Stimulated activated CD8-positive, alpha-beta memory T cell treated with anti-CD3 and anti-CD28 coated beads, Interleukin-12 subunit alpha, Interleukin-12 subunit beta, amount 100 ng/mL, for 24 hours (primary cell): ENCODE measurements around the gene CTNNA1.
"Not testable (repeated sequence)": the region's sequence is repeated elsewhere in the genome, so short reads cannot be mapped to it uniquely, and the experiment has no call there.

Experiments
- DNase-seq: peaks from one replicate; pipeline ENCODE4 v3.0.0-alpha.2; 2020; ENCODE audit errors: extremely low read depth

CTNNA1 gene, protein sequence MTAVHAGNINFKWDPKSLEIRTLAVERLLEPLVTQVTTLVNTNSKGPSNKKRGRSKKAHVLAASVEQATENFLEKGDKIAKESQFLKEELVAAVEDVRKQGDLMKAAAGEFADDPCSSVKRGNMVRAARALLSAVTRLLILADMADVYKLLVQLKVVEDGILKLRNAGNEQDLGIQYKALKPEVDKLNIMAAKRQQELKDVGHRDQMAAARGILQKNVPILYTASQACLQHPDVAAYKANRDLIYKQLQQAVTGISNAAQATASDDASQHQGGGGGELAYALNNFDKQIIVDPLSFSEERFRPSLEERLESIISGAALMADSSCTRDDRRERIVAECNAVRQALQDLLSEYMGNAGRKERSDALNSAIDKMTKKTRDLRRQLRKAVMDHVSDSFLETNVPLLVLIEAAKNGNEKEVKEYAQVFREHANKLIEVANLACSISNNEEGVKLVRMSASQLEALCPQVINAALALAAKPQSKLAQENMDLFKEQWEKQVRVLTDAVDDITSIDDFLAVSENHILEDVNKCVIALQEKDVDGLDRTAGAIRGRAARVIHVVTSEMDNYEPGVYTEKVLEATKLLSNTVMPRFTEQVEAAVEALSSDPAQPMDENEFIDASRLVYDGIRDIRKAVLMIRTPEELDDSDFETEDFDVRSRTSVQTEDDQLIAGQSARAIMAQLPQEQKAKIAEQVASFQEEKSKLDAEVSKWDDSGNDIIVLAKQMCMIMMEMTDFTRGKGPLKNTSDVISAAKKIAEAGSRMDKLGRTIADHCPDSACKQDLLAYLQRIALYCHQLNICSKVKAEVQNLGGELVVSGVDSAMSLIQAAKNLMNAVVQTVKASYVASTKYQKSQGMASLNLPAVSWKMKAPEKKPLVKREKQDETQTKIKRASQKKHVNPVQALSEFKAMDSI

DNA sequence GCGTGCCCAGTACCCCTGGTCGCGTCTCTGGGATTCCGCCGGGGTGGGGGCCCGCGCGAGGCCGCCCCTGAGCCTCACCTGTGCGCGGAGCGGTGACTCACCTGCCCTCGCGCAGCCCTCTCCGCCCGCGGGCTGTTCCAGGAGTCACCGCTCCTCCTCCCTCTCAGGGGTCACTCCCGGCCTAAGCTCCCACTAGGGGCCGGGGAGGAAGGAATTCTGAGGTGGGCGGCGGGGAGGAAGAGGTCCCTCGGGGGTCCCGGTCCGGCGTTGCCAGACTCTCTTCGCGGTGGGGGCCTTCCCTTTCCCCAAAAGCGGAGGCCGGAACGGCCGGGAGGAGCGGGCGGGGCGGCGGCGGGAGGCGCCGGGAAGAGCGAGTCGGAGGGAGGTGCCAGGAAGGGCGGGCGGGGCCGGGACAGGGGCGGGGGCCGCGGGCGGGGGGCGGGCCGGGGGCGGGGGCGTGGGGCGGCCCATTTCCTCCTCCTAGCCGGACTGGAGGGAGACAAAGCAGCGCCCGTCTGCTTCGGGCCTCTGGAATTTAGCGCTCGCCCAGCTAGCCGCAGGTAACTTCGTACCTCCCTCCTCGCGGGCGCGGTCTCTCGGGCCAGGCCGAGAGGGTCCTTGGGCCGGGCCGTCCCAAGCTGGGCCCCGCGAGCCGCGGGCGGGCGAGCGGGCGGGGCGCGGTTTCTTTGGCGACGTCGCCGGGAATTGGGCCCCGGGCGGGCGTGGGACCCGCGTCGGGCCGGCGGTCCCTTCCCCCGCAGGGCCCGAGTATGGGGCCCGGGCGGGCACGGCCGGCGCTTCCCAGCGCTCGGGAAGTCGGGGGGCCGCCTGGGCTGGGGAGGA, at the start of gene CTNNA1:
CTNNA1 (plus strand) TSS at position 475 of the 843 bp plus-strand sequence. CDS start 28,500 bp downstream, outside the sequence.
- DNase-seq: no peak

DNA sequence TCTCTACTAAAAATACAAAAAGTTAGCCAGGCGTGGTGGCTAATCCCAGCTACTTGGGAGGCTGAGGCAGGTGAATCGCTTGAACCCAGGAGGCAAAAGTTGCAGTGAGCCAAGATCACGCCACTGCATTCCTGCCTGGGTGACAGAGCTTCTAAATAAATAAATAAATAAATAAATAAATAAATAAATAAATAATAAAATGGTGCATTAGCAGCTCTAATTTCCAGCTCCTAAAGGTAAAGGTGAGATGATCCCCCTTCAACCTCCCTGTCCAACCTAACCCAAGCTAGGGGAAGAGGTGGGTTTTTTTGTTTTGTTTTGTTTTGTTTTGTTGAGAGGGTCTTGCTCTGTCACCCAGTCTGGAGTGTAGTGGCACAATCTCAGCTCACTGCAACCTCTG, 49.4 kb upstream of the CTNNA1 start:
- DNase-seq: not testable (repeated sequence)

DNA sequence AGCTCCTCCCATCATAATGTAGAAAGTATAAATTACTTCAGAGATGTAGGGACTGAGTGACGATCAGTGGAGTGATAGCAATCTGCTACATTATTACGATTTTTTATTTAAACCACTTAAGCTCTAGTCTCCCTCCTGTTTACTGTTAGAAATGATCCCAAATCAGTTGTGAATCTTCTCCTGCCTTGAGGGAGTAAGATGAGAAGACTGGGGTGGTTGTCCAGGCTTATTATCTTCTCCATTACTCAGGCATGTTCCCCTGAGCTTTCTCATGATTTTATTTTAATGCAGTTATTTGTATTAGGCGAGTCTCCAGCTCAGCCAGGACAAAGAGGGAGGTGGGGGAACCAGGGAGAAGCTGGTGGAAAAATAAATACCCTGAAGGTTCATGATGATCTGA, 48.2 kb upstream of the CTNNA1 start:
- DNase-seq: no peak

DNA sequence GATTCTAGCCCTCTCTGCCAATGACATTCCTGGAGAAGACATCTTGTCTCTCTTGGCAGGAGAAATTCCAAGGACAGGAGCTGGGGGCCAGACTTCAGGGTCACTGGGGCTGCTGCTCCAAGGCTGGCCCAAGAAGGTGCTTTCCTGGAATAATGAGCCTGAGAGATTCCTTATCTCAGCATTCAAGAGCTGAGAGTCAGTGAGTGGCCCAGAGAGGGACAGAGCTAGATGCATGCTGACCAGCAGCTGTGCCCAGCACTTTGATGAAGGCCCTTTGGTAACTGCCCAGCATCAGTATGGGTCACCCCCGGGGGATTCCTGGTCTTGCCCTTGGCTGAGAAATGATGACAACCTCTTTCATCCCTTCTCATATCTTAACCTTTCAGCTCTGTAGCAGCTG, 47.7 kb upstream of the CTNNA1 start:
- DNase-seq: no peak

DNA sequence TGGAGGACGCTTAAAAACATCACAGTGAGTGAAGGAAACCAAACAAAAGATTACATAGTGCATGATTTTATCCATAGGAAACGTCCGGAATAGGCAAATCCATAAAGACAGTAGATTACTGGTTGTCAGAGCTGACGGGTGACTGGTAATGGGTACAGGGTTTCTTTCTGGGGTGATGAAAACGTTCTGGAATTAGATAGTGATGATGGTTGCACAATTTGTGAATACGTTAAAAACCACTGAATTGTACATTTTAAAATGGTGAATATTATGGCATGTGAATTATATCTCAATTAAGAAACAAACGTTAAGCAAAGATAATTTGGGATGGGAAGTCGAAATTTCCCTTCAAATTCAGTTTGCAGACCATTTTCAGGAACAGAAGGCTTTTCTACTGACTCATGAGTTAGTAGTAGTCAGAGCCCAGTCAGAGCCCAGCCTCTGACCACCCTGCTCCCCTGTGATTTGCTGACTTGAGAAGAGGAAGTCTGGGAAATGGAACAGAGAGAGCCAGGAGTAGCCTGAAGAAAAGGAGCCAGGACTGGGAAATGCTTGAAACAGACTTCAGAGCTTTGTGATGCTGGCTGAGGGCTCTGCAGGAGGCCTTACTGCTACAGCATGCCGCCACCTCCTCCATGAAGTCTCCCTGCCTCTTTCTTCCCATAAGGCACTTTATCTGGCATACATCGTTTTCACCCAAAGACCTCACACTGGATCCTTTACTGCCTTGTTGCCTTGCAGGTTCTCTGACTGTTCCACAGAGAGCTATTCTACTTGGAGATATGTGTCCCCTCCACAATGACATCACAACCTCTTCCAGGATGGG, 46.4 kb upstream of the CTNNA1 start:
- no peak for DNase-seq

DNA sequence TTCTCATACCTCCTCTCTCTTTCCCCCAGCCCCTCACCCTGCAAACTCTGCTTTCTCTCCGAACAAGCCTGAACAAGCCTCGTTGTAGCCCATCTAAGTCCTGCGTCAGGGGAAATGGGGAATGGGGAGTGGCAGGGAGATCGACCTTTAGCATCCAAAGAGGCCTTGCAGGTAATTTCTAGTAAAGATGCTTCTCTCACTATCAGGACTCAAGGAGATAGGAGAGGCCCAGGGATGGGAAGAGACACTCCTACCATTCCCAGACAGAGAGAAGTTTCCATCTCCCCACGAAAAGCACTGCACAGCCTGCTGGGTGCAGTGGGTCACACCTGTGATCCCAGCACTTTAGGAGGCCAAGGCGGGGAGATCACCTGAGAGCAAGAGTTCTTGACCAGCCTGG, 44.4 kb upstream of the CTNNA1 start:
- DNase-seq: no peak

DNA sequence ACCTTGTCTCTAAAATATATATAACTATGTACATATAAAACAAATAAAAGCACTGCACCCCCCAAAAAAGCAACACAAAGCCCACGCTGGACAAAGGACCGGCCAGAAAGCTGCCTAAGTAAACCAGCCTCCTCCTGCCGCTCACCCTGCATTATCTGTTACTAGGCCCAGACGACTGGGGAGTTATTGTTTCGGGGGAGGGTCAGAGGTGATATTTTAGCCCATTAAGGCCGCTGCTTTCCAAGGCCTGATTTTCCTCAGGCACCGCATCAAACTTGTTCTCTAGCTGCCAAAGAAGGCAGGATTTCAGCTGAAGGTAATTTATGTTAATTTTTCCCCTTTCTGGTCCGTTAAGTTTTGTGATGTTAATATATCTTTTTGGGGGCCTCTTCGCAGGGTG, 44.0 kb upstream of the CTNNA1 start:
- no peak for DNase-seq

DNA sequence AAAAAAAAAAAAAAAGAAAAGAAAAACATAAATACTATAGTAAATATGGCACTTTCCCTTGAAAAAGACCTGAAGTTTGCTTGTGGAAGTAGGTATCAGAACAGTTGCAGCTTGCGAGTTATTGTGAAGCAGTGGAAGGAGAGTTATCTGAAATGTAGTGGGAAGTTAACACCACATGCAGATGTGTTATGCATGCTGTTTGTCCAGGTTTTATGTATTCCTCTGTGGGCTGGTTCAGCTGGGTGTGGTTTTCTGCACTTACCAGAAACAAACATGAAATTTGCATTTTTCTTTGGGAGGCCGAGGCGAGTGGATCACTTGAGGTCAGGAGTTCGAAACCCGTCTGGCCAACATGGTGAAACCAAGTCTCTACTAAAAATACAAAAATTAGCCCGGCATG, 42.1 kb upstream of the CTNNA1 start:
- DNase-seq: no peak

DNA sequence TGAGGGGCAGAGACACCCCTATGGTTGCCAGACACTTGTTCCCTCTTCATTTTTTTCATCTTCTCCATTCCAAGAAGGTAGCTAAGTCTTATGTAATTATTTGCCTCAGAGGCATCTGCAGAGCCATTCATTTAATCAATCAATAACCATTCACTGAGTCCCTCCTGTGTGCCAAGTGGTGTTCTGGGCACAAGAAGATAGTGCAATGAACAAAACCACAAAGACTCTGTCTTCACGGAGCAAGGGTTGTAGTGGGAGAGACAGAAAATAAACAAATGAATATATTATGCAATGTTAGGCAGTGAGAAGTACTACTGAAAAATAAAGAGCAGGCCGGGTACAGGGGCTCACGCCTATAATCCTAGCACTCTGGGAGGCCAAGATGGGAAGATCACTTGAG, 41.4 kb upstream of the CTNNA1 start:
- no peak for DNase-seq

DNA sequence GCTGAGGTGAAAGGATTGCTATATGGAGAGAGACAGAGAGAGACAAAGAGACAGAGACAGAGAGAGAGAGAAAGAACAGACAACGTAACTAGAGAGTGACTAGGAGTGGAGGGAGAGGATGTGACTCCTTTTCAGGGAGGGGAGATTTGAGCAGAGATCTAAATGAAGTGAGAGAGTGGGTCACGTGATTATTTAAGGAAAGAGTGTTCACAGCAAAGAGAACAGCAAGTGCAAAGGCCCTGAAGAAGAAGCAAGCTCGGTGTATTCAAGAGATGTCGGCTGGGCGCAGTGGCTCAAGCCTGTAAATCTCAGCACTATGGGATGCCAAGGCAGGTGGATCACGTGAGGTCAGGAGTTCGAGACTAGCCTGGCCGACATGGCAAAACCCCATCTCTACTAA, 40.9 kb upstream of the CTNNA1 start:
- no peak for DNase-seq

DNA sequence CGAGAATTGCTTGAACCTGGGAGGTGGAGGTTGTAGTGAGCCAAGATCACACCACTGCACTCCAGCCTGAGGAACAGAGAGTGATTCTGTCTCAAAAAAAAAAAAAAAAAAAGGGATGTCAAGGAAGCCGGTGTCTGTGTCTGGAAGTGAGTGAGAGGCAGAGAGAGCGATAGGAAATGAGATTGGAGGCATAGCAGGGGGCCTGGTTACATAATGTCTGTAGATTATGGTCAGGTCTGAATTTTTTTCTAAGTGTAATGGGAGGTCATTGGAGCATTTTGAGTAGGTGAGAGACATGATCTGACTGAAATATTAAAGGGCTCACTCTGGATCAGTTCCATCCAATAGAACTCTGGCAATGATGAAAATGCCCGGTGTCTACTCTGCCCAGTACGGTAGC, 40.4 kb upstream of the CTNNA1 start:
- DNase-seq: no peak

DNA sequence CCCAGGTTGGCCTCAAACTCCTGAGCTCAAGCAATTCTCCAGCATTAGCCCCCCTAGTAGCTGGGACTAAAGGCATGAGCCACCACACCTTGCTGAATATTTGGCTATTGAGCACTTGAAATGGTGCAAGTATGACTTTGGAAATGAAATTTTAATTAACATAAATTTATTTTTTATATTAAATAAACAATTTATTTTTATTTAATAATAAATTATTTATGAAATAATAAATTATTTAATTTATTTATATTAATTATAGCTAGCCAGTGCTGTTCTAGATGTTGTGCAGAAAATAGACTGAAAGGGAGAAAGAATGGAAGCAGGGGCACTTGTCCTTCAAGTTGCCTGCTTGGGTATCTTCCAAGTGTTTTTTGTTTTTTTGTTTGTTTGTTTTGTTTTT, 40.0 kb upstream of the CTNNA1 start:
- no peak for DNase-seq

DNA sequence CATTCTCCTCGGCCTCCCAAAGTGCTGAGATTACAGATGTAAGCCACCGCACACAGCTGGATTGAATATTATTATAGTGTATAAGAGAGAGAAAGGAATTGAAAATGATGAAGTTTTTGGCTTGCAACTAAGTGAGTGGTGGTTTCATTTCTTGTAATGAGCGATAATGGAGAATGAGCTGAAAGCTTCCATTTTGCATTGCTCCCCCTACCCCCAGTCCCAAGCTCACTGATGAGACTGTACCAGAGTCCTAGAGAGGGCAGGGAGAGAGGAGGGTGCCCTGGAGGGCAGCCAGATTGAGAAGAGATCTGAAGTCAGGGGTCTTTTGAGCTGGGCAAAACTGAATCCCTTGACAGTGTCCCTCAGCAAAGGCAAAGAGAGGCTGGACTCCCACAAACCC, 38.5 kb upstream of the CTNNA1 start:
- no peak for DNase-seq

DNA sequence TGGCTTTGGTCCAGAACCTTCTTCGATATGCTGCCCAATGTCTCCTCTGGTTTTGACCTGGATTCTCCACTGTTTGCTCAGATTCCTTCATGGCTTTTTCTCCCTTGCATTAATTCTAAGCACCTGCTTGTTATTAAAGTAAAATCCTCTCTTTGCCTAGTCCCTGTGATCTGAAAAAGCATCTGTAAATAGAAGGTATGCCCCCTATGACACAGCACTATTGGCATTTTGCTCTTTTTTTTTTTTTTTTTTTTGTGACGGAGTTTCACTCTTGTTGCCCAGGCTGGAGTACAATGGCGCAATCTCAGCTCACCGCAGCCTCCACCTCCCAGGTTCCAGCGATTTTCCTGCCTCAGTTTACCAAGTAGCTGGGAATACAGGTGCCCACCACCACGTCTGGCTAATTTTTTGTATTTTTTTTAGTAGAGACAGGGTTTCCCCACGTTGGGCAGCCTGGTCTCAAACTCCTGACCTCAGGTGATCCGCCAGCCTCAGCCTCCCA, 37.2 kb upstream of the CTNNA1 start:
- DNase-seq: not testable (repeated sequence)

DNA sequence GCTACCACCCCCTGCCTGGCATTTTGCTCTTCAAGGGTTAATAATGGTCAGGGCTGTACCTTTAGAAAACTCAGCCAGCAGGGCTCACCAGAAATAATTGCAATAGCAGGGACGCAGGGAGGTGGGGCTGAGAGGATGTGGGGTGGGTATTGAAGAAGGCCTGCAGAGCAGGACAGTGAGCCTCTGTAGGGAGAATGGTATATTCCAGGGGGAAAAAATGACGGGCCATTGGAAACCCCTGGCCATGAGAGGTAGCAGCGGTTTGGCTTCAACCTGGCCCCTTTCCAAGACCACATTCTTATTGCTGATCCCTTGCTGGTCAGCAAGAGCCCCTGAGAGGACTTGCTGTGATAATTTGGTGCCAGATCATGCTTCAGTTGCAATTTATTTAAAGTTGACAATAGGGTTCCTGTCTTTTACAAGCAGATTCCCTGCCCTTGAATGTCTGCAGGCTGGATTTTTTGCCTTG, 36.7 kb upstream of the CTNNA1 start:
- DNase-seq: no peak

DNA sequence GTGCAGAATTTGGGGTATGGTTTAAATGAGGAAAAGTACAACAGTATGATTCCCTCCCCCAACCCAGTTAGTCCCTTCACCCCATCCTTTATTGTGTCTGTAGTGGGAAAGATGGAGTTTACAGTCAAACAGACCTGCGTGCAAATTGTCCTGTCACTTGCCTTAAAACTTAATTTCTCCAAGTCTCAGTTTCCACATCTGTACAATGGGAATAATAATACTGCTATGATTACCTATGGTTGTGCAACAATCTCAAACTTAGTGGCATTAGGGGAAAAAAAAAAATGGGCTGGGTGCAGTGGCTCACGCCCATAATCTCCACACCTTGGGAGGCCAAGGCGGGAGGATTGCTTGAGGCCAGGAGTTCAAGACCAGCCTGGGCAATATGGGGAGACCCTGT, 35.8 kb upstream of the CTNNA1 start:
- no peak for DNase-seq

DNA sequence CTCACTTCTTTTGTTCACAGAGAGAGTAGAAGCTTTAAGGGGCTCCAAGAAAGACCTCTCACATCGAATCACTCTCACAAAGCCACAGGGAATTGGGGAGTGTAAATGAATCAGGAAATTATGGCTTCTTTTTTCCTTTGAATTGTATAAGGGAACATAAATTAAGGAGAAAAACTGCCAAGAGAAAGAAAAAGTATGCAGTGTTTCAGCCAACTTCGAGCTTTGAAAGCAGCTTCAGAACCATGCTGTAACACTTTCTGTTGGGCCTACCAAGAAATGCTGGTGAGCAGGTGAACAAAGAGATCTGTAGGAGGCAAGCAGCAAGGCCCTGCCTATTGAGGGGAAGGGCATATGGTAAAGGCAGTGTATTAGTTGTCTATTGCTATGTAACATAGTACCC, 33.4 kb upstream of the CTNNA1 start:
- DNase-seq: no peak

DNA sequence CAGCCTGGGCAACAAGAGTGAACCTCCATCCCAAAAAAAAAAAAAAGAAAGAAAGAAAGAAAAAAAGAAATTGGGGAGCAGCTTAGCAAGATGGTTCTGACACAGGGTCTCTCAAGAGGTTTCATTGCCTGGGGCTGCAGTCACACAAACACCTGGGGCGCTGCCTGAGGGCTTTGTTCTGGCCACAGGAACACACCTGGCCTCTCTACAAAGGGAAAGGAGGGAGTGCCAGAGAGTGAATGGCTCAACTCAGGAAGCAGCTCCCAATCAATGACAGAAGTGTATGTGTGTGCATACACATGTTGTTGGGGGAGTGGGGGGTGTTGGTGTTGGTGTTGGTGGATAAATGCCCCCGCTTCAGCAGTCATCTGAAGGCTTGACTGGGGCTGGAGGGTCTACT, 32.4 kb upstream of the CTNNA1 start:
- DNase-seq: no peak

DNA sequence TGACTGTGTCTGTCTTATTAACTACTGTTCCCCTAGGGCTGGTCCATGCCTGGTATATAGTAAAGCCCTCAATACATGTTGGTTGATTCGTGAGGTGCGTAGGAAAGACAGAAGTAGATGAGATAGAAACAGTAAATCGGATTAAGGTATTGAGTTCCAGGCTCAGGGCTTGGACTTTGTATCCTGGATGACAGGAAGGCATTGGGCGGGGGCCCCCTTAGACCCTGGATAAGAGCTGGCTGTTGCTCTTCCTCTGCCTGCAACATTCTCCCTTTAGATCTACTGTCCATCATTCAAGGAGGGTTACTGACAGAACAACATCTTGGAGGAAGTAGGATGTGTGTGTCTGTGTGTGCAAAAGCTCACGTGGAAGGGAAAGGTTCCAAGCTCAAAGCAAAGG, 31.2 kb upstream of the CTNNA1 start:
- no peak for DNase-seq

DNA sequence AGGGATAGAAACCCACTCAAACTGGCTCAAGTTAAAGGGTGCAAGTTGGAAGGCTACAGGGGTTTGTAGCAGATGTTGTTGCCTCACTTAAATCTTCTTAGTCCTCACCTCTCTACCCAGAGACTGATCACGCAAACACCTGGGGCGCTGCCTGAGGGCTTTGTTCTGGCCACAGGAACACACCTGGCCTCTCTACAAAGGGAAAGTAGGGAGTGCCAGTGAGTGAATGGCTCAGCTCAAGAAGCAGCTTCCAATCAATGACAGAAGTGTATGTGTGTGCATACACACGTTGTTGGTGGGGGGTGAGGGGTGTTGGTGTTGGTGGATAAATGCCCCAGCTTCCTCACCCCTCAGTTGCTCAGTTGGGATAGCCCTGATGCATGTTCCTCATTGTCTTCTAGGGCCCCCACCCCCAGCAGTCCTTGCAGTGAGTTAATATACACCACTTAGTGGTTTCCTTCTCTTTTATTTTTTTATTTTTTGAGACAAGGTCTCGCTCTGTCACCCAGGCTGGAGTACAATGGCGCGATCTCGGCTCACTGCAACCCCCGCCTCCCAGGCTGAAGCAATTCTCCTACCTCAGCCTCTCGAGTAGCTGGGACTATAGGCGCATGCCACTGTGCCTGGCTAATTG, 30.6 kb upstream of the CTNNA1 start:
- DNase-seq: no peak
